Myocyte (in vitro differentiated cells): ENCODE results near the gene SMC1B. TPM values are rescaled to one million over a fixed set of nuclear protein-coding genes. Genes with fewer than 3 reads are reported as not detected.
"Not testable (repeated sequence)": the region's sequence is repeated elsewhere in the genome, so short reads cannot be mapped to it uniquely, and the experiment has no call there.

Source experiments
- DNase-seq: peaks from one replicate; pipeline ENCODE4 v3.0.0-alpha.2; 2012; ENCODE audit warnings: low read depth
- total RNA-seq: library from RNA; depleted of rRNA; stranded (reverse); fragments of >200 nt; gene quantifications from 2 replicates; pipeline ENCODE4 v1.2.3, GENCODE V29; 2014

SMC1B gene
- total RNA-seq, 1 donor from 2014 or later = not detected

DNA sequence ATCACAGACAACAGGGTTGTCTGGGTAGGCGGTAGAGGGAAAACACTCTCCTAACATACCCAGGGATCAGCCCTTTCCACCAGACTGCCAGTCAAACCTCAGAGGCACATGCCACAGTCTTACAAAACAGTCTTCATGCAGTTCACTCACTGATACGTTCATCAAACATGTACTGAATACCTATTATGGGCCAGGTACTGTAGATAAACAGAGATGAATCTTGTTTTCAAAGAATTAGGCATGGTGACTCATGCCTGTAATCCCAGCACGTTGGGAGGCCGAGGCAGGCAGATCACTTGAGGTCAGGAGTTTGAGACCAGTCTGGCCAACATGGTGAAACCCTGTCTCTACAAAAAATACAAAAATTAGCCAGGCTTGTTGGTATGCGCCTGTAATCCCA is 60.6 kb downstream of the SMC1B start:
- peak; percentile 3 for DNase-seq

DNA sequence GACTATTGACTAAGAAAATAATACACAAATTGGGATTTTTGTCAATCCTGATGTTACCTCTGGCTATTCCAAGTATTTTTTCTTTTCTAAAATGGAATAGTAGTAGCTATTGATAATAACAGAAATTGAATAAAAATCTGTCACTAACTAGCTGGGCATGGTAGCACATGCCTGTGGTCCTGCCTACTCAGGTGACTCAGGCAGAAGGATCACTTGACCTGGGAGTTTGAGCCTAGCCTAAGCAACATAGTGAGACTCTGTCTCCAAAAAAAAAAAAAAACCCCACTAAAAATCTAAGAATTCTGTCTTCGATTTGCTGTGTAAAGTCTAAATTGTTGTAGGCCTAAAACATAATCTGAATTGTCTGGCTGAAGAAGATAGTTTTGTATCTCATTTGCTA is 61.4 kb downstream of the SMC1B start:
- DNase-seq = peak; percentile 6

DNA sequence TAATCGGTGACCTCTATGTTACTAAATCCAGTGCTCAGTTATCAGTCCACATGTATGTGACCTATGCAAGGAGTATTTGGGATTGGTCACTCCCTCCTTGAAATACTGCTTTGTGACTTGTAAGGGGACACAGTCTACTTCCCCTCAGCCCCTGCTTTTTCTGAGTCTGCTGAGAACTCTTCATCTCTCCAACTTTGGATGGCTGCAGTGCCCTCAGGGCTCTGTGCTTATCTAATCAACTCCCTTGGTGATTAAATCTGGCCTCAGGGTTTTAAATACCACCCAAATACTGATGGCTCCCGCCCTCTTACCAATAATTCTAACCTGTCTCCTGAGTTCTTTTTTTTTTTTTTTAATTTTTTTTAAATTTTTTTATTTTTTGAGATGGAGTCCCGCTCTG is 63.5 kb downstream of the SMC1B start:
- no peak for DNase-seq

DNA sequence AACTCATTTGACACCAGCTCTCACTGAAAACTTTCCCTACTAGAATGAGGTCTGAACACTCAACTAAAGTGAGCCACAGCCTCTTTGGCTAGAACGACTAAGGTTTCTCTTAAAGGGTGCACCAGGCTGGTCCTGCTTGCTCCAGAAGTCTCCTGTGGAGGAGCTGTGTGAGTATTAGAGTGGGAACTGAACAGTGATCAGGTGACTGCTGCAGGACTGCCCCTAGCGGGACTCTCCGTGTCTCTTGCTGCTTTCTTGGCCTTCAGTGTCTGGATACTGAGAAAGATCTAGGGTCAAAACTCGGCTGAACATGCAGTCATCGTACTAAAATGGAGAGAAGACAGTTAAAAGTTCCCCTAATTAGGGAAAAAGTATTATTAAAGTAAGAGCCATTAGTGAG is 69.1 kb downstream of the SMC1B start:
- DNase-seq = no peak

DNA sequence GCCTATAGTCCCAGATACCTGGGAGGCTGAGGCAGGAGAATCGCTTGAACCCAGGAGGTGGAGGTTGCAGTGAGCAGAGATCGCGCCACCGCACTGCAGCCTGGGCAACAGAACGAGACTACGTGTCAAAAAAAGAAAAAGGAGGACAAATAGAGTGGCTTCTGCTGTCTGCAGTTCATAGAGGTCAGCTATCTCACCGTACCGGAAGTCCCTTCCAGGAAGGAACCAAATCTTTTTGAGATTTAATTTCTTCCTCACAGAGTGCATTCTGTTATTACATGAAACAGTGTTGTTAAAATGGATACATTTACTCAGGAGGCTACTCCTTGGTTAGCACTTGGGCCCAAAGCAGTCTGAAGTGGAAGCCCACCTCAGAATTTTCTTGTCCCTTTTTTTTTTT is 70.3 kb downstream of the SMC1B start:
- no peak for DNase-seq

DNA sequence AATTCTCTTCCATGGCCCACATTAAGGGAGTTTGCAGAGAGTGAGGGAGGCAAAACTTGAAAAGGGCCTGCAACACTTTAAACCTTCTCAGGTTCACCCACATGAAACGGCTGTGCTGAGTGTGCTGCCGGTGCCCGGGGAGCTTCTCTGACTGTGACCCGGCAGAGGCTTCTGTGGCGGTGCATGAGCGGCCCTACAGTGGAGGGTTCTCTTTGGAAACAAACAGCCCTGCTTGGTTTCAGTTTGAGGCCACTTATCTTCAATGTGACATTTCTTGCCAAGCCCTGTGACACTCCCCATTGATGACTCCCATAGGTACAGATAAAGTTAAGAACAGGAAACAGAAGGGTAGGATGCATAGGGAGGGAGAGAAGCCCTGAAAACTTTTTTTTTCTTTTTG is 71.9 kb downstream of the SMC1B start:
- DNase-seq = no peak

DNA sequence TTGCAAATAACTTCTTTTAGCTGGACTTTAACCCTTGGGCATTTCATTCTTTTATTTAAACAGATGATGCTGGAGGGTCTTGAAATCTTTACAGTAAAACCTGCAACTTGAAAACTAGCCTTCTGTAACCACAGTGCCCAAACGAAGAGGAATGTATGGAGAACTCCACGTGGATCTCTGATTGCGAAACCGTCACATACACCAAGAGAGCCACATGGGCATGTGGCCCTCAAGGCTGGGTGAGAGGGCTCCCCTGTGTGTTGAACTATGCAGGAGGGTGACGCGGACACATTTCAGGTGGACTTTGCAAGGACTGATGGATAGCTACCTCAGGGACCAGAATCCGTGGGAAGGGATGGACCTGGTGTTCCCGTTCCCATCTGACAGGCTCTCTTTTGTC is 73.1 kb downstream of the SMC1B start:
- no peak for DNase-seq

DNA sequence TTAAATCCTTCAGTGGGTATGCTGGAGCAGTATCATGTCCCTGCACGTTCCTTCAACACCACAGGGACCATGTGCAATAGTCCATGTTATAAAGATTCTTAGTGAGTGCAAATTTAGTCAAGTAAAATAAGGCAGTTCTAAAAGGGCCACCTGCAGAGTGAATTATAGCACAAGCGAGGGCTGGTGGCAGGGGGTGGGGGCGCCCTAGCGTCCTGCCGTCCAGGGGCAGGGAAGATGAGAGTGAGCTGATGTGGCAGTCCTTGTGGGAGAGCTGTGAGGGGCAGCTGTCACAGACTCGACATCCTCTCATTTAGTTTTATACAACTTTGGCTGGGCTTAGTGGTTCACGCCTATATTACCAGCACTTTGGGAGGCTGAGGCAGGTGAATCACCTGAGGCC is 74.6 kb downstream of the SMC1B start:
- no peak for DNase-seq

DNA sequence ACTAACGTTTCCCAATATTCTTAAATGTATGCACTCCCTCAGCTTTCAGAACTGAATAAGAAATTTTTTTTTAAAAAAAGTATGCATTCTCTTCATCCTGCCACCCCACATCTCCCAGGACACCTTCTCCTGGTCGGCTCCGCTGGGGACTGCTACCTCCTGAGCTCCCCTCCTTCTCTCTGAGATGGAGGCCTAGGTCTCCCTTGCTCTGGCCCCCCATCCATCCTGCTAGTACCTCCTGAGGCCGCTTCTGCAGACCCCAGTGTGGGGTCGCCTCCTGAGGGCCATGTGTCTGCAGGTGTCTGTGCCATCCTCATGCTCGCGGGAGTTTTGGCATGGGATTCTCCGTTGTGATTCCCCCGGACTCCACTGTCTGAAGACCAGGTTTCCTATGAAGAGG is 75.9 kb downstream of the SMC1B start:
- no peak for DNase-seq

DNA sequence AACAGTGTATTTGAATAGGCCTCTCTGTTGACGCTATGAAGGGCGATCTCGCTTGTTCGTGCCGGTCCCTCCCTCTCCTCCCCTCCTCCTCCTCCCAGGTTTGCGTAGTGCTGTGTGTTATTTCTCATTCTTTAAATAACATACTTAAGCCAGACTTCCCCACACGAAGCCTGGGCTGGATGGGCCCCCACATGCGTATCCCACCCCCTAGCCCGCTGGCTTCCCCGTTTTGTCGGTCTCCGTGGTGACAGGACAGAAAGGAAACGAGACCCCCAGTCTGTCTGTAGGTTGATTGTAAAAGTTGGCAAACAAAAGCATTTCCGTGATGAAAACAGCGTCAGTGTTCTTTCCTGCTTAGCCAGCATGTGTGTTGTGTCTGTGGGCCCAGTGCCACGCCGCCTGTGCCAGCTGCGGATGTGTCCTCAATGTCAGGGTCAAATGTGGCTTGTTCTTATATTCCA is 76.4 kb downstream of the SMC1B start:
- peak; percentile 67 for DNase-seq

DNA sequence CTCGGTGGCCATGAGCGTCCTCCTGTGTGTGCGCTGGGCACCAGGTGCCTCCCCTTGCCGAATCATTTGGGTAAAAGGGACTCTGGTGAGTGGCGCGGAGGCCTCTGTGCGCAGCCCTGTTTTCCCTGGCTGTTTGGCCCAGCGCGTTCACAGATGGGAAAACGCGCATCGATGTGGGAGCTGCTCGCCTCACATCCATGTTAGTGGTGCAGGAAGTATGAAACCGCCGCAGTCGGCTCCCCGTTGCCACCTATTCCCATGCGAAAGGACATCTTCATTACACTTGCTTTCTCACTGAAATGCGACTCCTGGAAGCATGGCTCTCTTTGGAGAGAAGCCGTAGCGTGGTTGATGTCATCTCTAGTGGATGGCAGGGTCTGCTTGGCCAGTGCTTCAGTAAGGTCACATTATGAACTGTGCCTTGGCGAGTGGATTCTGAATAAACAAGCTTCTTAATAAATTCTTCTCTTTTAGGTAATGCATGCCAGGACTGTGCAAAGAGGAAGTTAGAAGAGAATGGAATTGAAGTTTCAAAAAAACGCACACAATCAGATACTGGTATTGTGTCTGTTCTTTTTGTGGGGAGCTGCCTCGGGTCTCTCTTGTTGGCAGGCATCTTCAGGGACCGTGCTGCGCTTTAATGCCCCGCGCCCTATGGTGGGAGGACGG is 77.4 kb downstream of the SMC1B start:
- DNase-seq = no peak

DNA sequence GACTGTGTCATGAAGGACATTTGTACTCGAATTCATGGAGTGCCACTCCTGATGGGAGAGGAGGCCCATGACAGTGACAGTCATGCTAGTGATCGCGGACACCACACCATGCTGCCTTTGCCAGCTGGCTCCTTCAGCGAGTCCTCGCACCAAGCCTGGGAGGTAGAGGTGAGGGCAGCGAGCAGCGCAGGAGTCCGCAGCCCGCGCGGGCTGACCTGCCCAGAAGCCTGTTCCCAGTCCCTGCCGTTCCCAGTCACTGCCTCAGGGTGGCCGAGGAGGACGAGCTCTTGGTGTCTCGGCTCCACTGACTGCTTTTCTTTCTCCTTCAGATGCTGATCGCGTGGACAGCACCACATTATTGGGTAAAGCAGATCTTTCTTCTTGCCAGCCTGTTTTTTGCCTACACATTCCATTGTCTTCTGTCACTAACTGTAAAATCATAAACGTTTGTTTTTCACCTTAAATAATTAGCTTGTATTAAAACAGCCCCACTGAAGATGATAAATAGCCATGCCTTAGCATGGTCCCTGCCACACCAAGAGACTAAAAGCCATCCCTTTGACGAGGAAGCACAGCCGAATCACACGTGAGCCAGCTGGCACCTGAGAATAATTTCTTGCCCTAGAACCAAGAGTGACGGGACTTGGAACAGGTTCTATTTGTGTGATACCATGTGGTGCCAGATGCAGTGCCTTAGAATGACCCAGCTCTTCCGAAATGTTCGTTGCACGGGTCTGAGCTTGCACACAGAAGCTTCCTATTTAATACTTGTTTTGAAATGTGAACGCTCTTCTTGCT is 78.2 kb downstream of the SMC1B start:
- no peak for DNase-seq

DNA sequence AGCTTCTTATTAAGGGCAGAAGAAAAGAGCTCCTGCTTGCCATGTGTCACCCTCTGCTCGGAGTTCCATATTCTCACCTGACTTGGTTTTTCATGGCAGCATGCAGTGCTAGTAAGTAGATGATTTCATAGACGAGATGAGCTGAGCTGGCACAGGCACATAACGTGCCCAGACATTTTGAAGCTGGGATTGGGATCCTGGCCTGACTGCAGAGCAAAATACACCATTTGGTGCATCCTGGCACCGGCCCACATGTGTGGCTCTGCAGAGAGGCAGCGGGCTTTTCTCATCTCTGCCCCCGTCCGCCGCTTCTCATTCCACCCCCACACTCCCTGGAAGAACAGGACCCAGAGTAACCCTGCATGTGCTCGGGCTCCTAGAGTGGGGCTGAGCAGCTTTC is 78.9 kb downstream of the SMC1B start:
- DNase-seq = no peak

DNA sequence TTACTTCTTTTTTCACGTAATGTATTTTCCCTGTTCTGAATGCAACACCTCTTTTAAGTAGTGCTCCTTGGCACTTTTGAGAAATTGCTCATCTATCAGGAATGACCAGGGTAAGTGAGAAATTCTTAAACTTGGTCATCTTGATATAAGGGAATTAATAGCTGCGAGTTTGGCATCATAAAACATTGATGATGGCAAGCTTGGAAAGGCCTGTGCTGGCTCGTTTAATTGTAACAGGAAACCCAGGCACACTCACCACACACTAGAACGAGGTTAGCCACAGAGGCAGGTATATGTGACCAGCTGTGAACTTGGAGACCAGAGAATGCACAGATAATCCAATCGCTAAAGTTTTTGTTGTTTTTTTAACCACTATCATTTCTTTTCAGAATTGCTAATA is 79.3 kb downstream of the SMC1B start:
- DNase-seq = peak; percentile 63

DNA sequence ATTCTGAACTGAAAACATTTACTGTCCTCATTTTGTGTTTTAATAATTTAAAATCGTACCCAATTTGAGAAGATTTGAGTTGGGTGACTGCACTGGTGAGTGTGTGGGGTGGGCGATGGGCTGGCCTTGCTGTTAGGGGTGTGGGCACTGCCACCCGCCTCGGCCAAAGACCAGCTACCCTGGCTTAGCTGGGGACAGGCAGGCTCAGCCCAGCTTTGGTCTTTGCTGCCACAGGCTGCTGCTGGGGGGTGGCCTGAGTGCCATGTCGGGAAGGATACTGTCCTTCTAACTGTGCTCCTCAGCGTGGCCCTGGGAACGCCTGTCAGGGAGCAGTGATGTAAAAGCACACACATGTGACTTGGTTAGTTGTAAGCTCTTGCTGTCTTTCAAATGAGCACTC is 81.4 kb downstream of the SMC1B start:
- no peak for DNase-seq

DNA sequence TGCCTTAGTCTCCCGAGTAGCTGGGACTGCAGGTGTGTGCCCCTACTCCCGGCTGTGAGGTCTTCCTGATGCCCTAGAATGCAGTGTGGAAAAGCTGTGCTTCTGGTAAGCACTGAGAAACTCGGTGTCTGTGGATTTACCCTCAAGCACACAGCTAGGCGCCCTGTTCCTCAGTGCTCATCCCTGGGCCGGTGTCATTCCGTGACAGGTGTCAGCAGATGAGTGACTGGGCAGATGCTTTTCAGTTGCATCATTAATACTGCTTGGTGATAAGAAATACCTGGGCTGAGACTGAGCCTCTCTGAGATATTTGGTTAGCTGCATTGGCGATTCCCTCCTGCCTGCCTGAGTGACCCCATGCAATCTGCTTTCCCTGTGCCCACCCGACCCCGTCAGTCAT is 81.9 kb downstream of the SMC1B start:
- DNase-seq = no peak

DNA sequence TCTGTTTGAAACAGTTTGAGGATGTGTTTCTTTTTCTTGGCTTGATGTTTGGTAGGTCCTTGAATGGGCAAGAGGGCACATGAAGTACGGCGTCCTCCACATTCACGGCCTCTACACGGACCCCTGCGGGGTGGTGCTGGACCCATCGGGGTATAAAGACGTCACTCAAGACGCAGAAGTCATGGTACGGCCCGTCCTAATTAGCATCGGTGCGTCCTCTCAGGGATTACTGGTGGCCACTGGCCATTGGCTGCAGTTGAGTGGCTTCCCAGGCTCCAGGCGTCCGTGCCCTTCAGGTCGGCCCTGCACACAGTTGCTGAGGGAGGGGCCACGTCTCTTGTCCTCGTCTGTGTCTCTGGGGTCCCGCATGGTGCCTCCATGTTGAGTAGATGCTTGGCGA is 82.9 kb downstream of the SMC1B start:
- DNase-seq = no peak

DNA sequence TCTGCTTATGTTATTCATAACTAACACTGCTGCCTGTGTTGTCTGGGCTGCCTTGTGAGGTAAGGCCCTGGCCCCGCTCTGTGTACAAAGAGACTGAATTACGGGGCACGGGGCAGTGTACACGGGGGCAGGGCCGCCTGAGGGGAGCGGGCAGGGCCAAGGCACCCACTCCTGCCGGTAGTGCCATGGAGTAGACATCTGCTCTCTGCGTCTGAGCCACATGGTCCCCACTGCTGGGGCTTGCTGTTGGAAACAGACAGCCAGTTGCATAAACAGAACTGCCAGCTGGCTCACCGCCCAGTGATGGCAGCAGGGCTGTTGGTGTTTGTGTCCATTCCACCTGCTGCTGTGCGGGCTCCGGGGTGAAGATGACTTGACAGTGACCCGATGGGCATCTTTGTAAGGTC is 83.9 kb downstream of the SMC1B start:
- peak; percentile 90 for DNase-seq

DNA sequence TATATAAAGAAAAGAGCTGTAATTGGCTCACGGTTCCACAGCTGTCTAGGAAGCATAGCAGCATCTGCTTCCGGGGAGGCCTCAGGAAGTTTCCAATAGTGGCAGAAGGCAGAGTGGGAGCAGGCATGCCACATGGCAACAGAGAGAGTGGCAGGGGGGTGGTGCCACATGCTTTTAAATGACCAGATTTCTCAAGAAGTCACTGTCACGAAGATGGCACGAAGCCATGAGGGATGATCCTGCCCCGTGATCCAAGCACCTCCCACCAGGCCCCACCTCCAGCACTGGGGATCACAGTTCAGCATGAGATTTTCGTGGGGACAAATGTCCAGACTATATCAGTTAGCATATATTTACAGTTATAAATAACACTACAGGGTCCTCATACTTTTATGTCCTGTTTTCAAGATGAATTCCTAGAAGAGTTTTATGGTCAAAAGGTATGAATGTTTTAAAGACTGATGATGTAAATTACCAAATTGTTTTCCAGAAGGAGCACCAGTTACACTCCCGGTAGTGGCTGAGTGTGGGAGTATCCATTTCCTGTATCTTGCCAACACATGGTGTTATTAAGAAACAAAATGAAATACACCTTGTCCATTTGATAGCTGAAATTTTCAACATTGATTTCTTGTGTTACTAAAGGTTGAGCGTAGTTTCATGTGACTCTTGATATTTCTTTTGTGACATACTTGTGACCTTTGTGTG is 84.4 kb downstream of the SMC1B start:
- peak; percentile 55 for DNase-seq

DNA sequence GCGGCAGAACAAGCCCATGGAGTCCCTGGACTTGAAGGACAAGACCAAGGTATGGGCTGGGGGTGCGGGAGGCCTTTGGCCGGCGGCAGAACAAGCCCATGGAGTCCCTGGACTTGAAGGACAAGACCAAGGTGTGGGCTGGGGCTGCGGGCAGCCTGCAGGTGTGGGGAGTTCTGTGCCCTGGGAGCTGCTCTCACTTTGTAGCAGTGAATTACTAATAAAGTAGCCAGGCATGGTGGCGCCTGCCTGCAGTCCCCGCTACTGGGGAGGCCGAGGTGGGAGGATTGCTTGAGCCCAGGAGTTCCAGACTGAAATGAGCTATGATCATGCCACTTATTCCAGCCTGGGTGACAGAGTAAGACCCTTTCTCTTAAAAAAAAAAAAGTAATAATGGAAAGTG is 85.1 kb downstream of the SMC1B start:
- DNase-seq = not testable (repeated sequence)

DNA sequence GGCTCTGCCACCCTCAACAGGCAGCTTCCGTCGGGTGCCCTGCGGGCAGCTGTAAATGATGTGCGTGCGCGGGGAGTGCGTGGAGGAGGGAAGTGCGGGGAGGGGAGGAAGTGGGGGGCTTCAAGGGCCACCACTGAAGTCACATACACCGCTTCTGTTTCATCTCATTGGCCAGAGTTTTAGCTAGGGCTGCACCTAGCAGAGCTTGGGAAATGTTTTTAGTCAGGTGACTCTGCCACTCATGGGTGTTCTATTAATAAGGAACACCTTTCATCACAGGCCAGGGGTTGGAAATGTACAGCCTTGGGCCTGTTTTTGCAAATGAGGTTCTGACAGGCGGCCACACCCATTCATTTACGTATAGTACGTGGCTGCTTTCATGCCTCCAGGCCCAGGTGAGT is 89.1 kb downstream of the SMC1B start:
- DNase-seq = no peak

DNA sequence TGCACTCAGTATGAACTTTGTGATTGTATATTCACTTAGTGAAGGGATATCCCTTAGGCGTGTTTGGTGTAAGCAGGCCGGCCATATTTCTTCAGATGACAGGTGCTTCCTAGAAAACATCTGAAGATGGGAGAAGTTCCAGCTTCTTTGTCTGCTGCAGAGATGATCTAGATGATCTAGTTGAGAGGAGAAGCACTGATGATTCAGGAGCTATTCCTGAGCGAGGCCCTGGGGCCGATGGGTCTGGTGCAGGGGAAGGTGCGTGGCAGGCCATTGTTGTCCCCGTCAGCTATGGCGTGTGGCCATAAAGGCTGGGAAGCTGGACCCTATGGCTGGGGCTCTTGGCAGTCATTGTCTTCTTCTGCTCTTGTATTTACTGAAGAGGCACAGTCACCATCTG is 89.7 kb downstream of the SMC1B start:
- DNase-seq = no peak
